Tibial nerve (tissue), 4 donors: ENCODE measurements around the gene PRLR.

Experiments used
- EP300 ChIP-seq, 2 donors: sonication (generic); formaldehyde crosslinking; IDR thresholded peaks; one replicate each; pipeline ENCODE4 v1.6.1; 2017; ENCODE audit warnings: antibody characterized with exemption in 2 of 2, mild to moderate bottlenecking in 1 of 2
- POLR2A ChIP-seq, 2 donors: fragments of 450-650 bp; IDR thresholded peaks; one replicate each; pipeline ENCODE4 v1.6.1; 2017; ENCODE audit warnings: antibody characterized with exemption in 2 of 2, mild to moderate bottlenecking in 2 of 2, moderate library complexity in 2 of 2
- TF ChIP-seq, protein P1 (sequence below), 5 experiments: fragments of 200-600 bp in 3 of 5; fragments of 450-650 bp in 2 of 5; sonication (generic) in 3 of 5; IDR thresholded peaks; one replicate each; pipeline ENCODE4 v1.5.1; 2016 to 2019; ENCODE audit warnings: antibody characterized with exemption in 5 of 5, mild to moderate bottlenecking in 3 of 5, moderate library complexity in 2 of 5

GRCh38 chr5:35067985-35068384, 162.3 kb downstream of the PRLR start:
- TF ChIP-seq, protein P1, sequence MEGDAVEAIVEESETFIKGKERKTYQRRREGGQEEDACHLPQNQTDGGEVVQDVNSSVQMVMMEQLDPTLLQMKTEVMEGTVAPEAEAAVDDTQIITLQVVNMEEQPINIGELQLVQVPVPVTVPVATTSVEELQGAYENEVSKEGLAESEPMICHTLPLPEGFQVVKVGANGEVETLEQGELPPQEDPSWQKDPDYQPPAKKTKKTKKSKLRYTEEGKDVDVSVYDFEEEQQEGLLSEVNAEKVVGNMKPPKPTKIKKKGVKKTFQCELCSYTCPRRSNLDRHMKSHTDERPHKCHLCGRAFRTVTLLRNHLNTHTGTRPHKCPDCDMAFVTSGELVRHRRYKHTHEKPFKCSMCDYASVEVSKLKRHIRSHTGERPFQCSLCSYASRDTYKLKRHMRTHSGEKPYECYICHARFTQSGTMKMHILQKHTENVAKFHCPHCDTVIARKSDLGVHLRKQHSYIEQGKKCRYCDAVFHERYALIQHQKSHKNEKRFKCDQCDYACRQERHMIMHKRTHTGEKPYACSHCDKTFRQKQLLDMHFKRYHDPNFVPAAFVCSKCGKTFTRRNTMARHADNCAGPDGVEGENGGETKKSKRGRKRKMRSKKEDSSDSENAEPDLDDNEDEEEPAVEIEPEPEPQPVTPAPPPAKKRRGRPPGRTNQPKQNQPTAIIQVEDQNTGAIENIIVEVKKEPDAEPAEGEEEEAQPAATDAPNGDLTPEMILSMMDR (IDR thresholded peaks at IDR 0.05) = no peak
- TF ChIP-seq EP300 (IDR thresholded peaks at IDR 0.05) (no peak), POLR2A (IDR thresholded peaks at IDR 0.05) (no peak)
